Activated naive CD4-positive, alpha-beta T cell treated with anti-CD3 and anti-CD28 coated beads, Interleukin-2, amount 50 U/mL, for 72 hours (primary cell): Measurements from ENCODE around the gene ANO2. TPM values are rescaled to one million over a fixed set of nuclear protein-coding genes. Genes with fewer than 3 reads are reported as not detected.

Source experiments
- ATAC-seq, 2 donors: fragments of 150-1000 bp; cut with Tn5 transposase; 2 replicates each; pipeline ENCODE4 v1.10.0; 2021; ENCODE audit warnings: mild to moderate bottlenecking in 2 of 2, moderate library complexity in 2 of 2
- DNase-seq, 2 donors: peaks; one replicate each; pipeline ENCODE4 v3.0.0; 2021 to 2022; ENCODE audit warnings: low spot score in 2 of 2
- H3K27ac Mint-ChIP-seq, 2 donors: one replicate each; pipeline ENCODE4 v1.8.0; 2022; ENCODE audit warnings: mild to moderate bottlenecking in 2 of 2, mixed read lengths in 2 of 2
- H3K36me3 Mint-ChIP-seq, 2 donors: one replicate each; pipeline ENCODE4 v1.8.0; 2022; ENCODE audit warnings: mixed read lengths in 2 of 2
- H3K9me3 Mint-ChIP-seq, 2 donors: one replicate each; pipeline ENCODE4 v1.8.0; 2022; ENCODE audit warnings: mixed read lengths in 2 of 2
- total RNA-seq, 2 donors: library from RNA; stranded (reverse); gene quantifications; one replicate each; pipeline ENCODE4 v1.2.3, GENCODE V29; 2022

ANO2 gene
- total RNA-seq, 2 donors from 2014 or later: not detected

- DNase-seq: no peak
- Mint-ChIP-seq H3K9me3 (no peaks in the 10 kb centered on the region), H3K36me3 (no peaks in the 10 kb centered on the region), H3K27ac (no peak overlapping the region)
- ATAC-seq: no peak
Observed at GRCh38 chr12:5967645-5968415, 22.8 kb upstream of the ANO2 start.

DNA sequence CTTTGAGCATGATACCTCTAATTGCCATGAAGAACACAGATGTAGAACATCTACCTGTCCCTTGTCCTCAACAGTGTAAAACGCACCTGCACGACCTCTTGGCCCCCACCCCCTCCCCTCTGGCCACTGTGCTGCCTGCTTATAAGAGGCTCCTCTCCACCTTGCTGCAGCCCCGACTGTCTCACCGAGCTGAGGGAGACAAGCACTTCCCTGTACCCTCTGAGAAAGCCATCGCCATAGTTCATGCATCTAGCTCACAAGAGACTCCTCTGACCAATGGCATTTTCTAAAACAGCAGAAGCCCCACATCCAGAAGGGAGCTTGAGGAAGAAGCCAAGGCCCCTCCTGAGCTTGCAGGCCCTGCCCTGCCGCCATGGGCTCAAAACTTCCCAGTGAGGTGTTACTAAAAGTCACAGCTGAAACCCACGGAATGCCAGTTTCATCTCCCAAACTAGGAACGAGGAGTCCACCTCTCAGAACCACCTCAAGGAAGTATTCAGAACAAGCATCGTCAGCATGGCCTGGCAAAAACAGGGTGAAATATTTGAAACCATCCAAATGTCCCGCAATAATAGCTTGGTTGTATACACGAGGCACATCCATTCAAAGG, 21.5 kb upstream of the ANO2 start:
- no peak overlapping the region for H3K27ac Mint-ChIP-seq
- no peak for ATAC-seq
- no peaks in the 10 kb centered on the region for H3K9me3 Mint-ChIP-seq
- no peaks in the 10 kb centered on the region for H3K36me3 Mint-ChIP-seq
- no peak for DNase-seq

DNA sequence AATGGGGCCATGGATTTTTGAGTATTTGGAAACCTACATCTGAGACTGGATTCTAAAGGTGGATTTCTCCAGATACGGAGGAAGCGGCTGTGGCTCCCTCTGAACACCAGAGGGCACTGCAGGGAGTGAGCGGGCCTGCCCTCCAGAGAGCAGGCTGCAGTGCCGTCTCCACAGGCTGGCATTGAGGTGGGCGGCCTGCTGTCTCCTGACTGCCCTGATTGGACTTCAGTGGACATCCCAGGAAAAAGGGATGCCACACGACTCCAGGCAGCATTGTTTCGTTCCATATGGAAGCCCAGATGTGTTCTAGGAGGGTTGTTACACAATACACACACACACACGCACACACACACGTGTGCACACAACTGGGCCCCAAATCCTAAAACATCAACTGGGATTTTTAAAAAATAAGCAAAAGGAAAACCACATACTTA, 20.9 kb upstream of the ANO2 start:
- Mint-ChIP-seq H3K36me3 (no peaks in the 10 kb centered on the region), H3K9me3 (no peaks in the 10 kb centered on the region), H3K27ac (no peak overlapping the region)
- peak; percentile 61 to 82 for ATAC-seq
- DNase-seq: peak in 1 of 2 donors; percentile 59

- Mint-ChIP-seq H3K9me3 (no peaks in the 10 kb centered on the region), H3K27ac (no peak overlapping the region), H3K36me3 (no peaks in the 10 kb centered on the region)
- ATAC-seq (peak in 1 of 2 donors; percentile 22), DNase-seq (no peak)
Observed at GRCh38 chr12:5964913-5965900, 20.1 kb upstream of the ANO2 start.

DNA sequence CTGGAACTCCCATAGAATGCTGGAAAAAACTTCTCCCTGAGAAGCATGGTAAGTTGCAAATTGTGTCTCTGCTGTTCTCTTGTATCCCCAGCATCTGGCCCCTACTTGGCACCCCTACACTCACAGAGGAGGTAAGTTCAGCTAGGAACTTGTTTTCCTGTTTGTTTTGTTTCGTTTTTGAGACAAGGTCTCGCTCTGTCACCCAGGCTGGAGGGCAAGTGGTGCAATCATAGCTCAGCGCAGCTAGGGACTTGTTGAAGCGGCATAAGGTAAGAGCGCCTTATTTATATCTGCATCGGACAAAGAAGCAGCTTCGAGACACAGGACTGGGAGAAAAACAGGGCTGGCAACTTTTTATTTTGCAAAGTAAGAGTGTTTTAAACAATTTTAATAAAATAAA, 18.5 kb upstream of the ANO2 start:
- no peaks in the 10 kb centered on the region for H3K36me3 Mint-ChIP-seq
- DNase-seq: no peak
- H3K9me3 Mint-ChIP-seq: no peaks in the 10 kb centered on the region
- no peak overlapping the region for H3K27ac Mint-ChIP-seq
- ATAC-seq: no peak

GRCh38 chr12:5960783-5961182, 15.7 kb upstream of the ANO2 start:
- no peak for ATAC-seq
- H3K9me3 Mint-ChIP-seq: no peaks in the 10 kb centered on the region
- no peaks in the 10 kb centered on the region for H3K36me3 Mint-ChIP-seq
- H3K27ac Mint-ChIP-seq: no peak overlapping the region
- no peak for DNase-seq

DNA sequence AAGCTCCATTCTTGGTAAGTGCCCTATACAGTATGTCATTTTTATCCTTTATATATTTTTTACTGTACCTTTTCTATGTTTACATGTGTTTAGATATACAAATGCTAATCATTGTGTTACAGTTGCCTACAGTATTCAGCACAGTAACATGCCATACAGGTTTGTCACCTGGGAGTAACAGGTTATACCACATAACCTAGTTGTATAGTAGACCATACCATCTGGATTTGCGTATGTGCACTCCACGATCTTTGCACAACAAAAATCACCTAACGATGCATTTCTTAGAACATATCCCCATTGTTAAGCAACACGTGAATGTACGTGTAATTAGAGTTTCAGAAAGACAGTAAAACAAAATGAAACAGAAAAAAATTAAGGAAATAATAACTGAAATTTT, 11.9 kb upstream of the ANO2 start:
- Mint-ChIP-seq H3K27ac (no peak overlapping the region), H3K9me3 (no peaks in the 10 kb centered on the region), H3K36me3 (no peaks in the 10 kb centered on the region)
- ATAC-seq (no peak), DNase-seq (no peak)

GRCh38 chr12:5954661-5955060, 9.6 kb upstream of the ANO2 start:
- Mint-ChIP-seq H3K9me3 (no peaks in the 10 kb centered on the region), H3K27ac (no peak overlapping the region), H3K36me3 (no peaks in the 10 kb centered on the region)
- DNase-seq (no peak), ATAC-seq (no peak)

DNA sequence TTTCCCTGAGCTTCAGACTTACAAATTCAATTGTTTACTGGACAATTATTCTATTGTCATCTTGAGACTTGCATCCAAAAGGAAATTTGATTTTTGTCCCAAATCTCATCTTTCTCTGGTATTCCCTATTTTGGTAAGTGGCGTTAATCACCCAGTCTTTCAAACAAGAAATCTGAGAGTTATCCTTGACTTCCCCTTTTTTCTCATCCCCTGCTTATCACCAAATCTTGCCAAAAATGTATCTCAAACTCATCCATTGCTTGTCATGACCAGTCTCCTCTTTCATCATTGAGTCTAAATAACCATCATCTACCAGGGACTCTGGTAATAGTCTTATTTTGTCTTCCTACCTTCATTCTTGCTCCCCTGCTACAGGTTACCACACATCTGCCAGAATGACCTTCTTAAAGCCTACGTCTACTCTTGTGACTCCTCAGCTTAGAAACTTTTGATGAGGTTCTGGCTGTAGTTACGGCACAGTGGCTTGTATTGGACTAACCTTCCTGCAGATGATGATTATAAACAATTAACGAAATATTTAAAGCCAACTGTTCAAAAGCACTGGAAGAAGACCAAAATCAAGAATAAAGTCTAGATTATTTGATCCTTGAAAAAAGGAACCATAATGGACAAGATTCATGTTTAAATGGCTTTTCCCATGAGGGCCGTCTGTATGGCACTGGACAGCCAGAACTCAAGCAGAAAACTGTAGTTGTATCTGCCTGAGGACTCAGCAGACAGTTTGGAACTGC, 9.0 kb upstream of the ANO2 start:
- Mint-ChIP-seq H3K36me3 (no peaks in the 10 kb centered on the region), H3K9me3 (no peaks in the 10 kb centered on the region), H3K27ac (no peak overlapping the region)
- DNase-seq (no peak), ATAC-seq (no peak)

- no peak overlapping the region for H3K27ac Mint-ChIP-seq
- H3K36me3 Mint-ChIP-seq: no peaks in the 10 kb centered on the region
Observed at GRCh38 chr12:5952031-5952430, 7.0 kb upstream of the ANO2 start.

DNA sequence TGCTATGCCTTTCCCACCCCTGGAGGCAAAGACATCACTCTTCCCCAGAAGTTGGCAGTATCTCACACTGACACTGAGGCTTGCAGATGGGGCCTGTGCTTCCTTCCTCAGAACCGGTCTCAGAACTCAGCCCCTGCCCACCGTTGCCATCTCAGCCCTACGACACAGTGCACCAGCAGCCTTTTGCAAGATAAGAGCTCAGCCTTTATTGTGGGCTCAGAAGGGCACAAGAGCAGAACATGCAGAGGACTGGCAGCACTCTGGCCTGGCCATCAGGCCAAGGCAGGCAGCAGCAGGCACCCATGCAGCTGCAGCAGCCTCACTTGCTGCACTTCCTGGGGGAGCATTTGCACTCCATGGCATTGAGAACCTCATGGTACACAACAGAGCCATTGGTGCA, 3.6 kb upstream of the ANO2 start:
- no peak for ATAC-seq
- no peak for DNase-seq
- no peaks in the 10 kb centered on the region for H3K36me3 Mint-ChIP-seq
- no peak overlapping the region for H3K27ac Mint-ChIP-seq
- H3K9me3 Mint-ChIP-seq: no peaks in the 10 kb centered on the region

More at GRCh38 chr12:5952031-5952430, 7.0 kb upstream of the ANO2 start:
- H3K9me3 Mint-ChIP-seq: no peaks in the 10 kb centered on the region
- DNase-seq (no peak), ATAC-seq (no peak)

DNA sequence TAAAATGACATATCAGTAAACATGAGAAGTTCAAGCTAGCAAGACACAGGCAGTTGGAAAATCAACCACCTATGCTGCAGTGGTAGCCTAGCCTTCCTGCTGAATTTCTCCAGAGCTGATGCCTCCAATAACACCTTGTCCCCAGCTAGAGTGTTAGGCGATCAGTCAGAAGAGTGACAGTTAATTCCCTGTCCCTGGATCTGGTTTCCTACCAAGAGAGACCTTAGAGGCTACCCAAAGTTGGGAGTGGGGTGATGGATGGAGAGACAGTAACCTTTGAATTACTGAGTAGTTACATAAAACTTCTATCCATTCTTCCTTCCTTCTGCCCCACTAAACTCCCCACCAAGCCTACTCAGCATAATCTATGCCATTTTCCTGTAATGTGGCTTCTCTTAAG, 1.9 kb upstream of the ANO2 start:
- no peaks in the 10 kb centered on the region for H3K9me3 Mint-ChIP-seq
- H3K27ac Mint-ChIP-seq: no peak overlapping the region
- H3K36me3 Mint-ChIP-seq: no peaks in the 10 kb centered on the region
- DNase-seq (no peak), ATAC-seq (no peak)

DNA sequence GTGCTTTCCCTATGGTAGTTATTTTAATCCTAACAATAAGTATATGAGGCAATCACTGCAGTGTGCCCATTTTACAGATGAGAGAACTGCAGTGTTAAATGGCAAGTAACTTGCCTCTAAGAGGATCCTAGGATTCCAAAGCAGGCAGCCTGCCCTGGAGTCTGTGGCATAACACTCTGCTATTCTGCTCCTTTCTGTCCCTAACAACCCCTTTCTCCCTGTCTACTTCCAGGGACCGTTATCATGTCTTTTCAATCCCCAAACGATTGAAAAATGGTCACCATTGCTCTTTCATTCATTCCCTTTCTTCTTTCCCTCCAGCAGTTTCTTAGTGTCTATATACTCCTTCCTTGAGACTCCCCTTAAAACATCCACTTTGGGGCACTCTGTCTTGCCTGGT, 1.3 kb upstream of the ANO2 start:
- ATAC-seq (no peak), DNase-seq (no peak)
- Mint-ChIP-seq H3K27ac (no peak overlapping the region), H3K9me3 (no peaks in the 10 kb centered on the region), H3K36me3 (no peaks in the 10 kb centered on the region)

DNA sequence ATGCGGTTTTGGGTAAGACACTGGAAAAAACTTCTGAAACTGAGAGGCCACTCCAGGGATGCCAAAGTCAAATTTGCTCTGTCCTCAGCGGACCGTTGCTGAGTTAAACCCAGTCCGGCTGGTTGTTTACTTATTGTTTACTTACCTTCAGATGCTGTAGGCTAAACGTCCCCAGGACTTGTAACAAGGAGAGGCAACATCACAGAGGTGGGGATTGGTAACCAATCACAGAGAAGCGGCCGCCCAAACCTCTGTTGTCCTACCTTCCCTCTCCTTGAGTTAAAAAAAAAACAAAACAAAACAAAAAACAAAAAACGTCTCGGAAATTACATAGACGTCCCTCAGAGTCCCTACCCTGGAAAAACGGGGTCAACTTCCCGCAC, 380 bp downstream of the ANO2 start:
- DNase-seq (no peak), ATAC-seq (no peak)
- Mint-ChIP-seq H3K27ac (no peak overlapping the region), H3K36me3 (no peaks in the 10 kb centered on the region), H3K9me3 (no peaks in the 10 kb centered on the region)

GRCh38 chr12:5944053-5944452, 1.0 kb downstream of the ANO2 start:
- ATAC-seq (no peak), DNase-seq (no peak)
- no peaks in the 10 kb centered on the region for H3K36me3 Mint-ChIP-seq

GRCh38 chr12:5941907-5942306, 3.2 kb downstream of the ANO2 start:
- Mint-ChIP-seq H3K36me3 (no peaks in the 10 kb centered on the region), H3K27ac (no peak overlapping the region), H3K9me3 (no peaks in the 10 kb centered on the region)
- DNase-seq (no peak), ATAC-seq (no peak)

More at GRCh38 chr12:5944053-5944452, 1.0 kb downstream of the ANO2 start:
- Mint-ChIP-seq H3K9me3 (no peaks in the 10 kb centered on the region), H3K27ac (no peak overlapping the region)
